Nasal cavity respiratory epithelium epithelial cell of viscerocranial mucosa (primary cell): ENCODE results near the gene ARL8B. TPM values are rescaled to one million over a fixed set of nuclear protein-coding genes. Genes with fewer than 3 reads are reported as not detected.

Source experiments
- total RNA-seq: library from RNA; depleted of rRNA; stranded (reverse); fragments of >200 nt; gene quantifications from 2 replicates; pipeline ENCODE4 v1.2.3, GENCODE V29; 2014

ARL8B gene
- 133 and 191 TPM in 2 replicates for total RNA-seq

DNA sequence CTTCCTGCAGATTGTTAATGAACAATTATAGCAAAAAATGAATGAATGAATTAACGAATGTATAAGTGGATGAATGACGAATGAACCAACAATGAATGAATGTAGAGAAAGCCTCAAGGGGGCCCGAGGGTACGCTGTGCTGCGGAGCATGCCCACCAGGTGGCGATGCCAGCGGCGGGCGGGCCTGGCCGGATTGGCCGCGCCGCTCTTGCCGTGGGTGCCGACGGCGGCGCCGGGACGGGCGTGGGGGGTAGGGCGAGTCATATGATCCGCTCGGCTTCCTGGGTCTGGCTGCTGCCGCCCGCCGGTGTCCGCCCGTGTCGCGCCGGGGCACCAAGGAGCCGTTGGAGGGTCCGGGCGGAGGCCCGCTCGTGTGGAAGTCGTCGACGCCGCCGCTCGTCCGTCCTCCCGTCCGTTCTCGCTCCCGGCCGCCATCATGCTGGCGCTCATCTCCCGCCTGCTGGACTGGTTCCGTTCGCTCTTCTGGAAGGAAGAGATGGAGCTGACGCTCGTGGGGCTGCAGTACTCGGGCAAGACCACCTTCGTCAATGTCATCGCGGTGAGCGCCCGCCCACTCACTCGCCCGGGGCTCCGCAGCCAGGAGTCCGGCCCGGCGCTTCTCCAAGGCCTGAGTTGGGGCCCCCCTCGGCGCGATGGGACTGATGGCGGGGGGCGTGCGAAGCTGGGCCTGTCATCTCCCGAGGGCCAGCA, at the start of gene ARL8B:
ARL8B (plus strand) TSS at position 263 of the 711 bp plus-strand sequence; CDS start at position 437, 174 bp downstream.

GRCh38 chr3:5187156-5187919, 65.2 kb downstream of the ARL8B start, which contains the start of gene EDEM1:
Gene EDEM1 (plus strand): TSS chr3:5187707. CDS start chr3:5187806, 99 bp downstream.

Other genes starting within 250 kb of the ARL8B start
- gene BHLHE40, start 142.9 kb upstream of the ARL8B start, total RNA-seq: 48.9 and 174 TPM in 2 replicates
- gene EDEM1, start 65.4 kb downstream of the ARL8B start, total RNA-seq: 69.8 and 73.5 TPM in 2 replicates